Ishikawa (cell line): ENCODE data around the gene LMF2.

ENCODE experiments used
- CEBPB ChIP-seq: IDR thresholded peaks from 2 replicates; pipeline ENCODE4 v1.6.1; 2012
- CREB1 ChIP-seq: IDR thresholded peaks from 2 replicates; pipeline ENCODE4 v1.6.1; 2012; ENCODE audit warnings: low read depth
- EGR1 ChIP-seq: IDR thresholded peaks from 2 replicates; pipeline ENCODE4 v1.6.1; 2012
- EP300 ChIP-seq: IDR thresholded peaks from 2 replicates; pipeline ENCODE4 v1.6.1; 2012; ENCODE audit warnings: borderline replicate concordance
- FOXM1 ChIP-seq: IDR thresholded peaks from 2 replicates; pipeline ENCODE4 v1.6.1; 2012; ENCODE audit warnings: low read depth, borderline replicate concordance
- NFIC ChIP-seq: IDR thresholded peaks from 2 replicates; pipeline ENCODE4 v1.6.1; 2012
- RAD21 ChIP-seq: IDR thresholded peaks from 2 replicates; pipeline ENCODE4 v1.6.1; 2012; ENCODE audit warnings: low read depth
- REST ChIP-seq: IDR thresholded peaks from 2 replicates; pipeline ENCODE4 v1.6.1; 2012; ENCODE audit warnings: low read depth, mild to moderate bottlenecking
- TAF1 ChIP-seq: IDR thresholded peaks from 2 replicates; pipeline ENCODE4 v1.6.1; 2012; ENCODE audit warnings: low read depth, mild to moderate bottlenecking
- TCF12 ChIP-seq: IDR thresholded peaks from 2 replicates; pipeline ENCODE4 v1.6.1; 2012; ENCODE audit warnings: low read depth
- TEAD4 ChIP-seq: IDR thresholded peaks from 2 replicates; pipeline ENCODE4 v1.6.1; 2012
- USF1 ChIP-seq: IDR thresholded peaks from 2 replicates; pipeline ENCODE4 v1.6.1; 2012
- YY1 ChIP-seq: IDR thresholded peaks from 2 replicates; pipeline ENCODE4 v1.6.1; 2012; ENCODE audit warnings: low read depth
- ZBTB7A ChIP-seq: IDR thresholded peaks from 2 replicates; pipeline ENCODE4 v1.6.1; 2012; ENCODE audit warnings: low read depth
- TF ChIP-seq, protein P1 (sequence below): IDR thresholded peaks from 2 replicates; pipeline ENCODE4 v1.6.1; 2012

The LMF2 gene

DNA sequence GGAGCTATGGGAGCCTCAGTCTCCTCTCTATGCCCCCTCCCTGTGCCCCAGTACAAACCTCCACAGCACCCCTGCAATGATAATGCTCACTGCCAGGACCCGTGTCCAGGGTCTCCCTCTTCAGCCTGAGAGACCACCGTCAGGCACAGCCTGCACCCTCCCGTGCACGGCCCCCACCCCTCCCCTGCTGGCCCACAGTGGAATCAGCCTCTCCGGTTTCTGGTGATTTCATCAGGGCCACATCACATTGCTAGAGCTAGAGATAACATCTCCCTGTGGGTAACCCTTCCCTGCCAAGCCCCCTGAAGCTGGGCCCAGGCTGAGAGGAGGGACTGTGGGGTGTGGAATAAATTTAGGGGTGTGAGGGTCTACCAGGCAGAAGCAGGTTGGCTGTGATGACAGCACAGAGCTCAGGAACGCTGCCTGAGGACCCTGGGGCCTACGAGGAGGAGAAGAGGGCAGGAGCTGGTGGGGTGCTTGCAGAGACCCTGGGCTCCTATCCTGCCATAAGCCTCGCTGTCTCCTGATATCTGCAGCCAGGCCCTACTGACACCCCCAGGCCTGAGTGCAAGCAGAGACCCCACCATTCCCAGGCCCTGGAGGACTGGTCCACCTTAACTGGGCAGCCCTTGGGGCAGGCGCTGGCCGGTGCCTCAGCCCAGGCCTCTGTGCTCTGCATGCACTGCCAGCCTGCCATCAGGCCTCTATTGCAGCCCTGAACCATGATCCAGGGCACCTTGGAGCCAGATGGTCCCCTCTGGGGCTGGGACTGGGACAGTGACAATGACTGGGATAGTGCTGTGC lies 38.2 kb upstream of the LMF2 start, which contains the start of gene KLHDC7B:
Gene KLHDC7B (plus strand): TSS at position 378 of the 804 bp plus-strand sequence. CDS start 345 bp downstream, at position 723.
- no peak for TF ChIP-seq FOXM1
- TF ChIP-seq TCF12 = no peak
- TF ChIP-seq, protein P1, sequence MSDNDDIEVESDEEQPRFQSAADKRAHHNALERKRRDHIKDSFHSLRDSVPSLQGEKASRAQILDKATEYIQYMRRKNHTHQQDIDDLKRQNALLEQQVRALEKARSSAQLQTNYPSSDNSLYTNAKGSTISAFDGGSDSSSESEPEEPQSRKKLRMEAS = no peak
- TF ChIP-seq NFIC = no peak
- TF ChIP-seq REST = no peak
- no peak for TF ChIP-seq USF1
- no peak for TF ChIP-seq RAD21
- TF ChIP-seq CEBPB = no peak
- no peak for TF ChIP-seq TEAD4
- TF ChIP-seq EGR1 = no peak
- TF ChIP-seq CREB1 = no peak
- TF ChIP-seq TAF1 = no peak
- TF ChIP-seq EP300 = no peak
- TF ChIP-seq YY1 = no peak
- no peak for TF ChIP-seq ZBTB7A

GRCh38 chr22:50544746-50545253 lies 37.3 kb upstream of the LMF2 start:
- TF ChIP-seq CEBPB = no peak
- TF ChIP-seq EP300 = no peak
- TF ChIP-seq USF1 = no peak
- no peak for TF ChIP-seq CREB1
- TF ChIP-seq EGR1 = no peak
- no peak for TF ChIP-seq FOXM1
- no peak for TF ChIP-seq TEAD4
- TF ChIP-seq TCF12 = no peak
- no peak for TF ChIP-seq NFIC
- TF ChIP-seq ZBTB7A = no peak
- TF ChIP-seq, protein P1 = no peak
- no peak for TF ChIP-seq TAF1
- TF ChIP-seq REST = no peak
- TF ChIP-seq YY1 = no peak
- TF ChIP-seq RAD21 = no peak

GRCh38 chr22:50544078-50544745 lies 36.7 kb upstream of the LMF2 start:
- TF ChIP-seq ZBTB7A (no peak), CEBPB (no peak), TAF1 (no peak), REST (no peak), NFIC (no peak), CREB1 (no peak), YY1 (no peak), RAD21 (no peak), USF1 (no peak), FOXM1 (no peak), EGR1 (no peak), TEAD4 (no peak), TCF12 (no peak)
- TF ChIP-seq, protein P1 = no peak
